BLaER1 treated with 17β-estradiol and CSF1 and Interleukin-3, amounts not matched to agents 10 nM and 100 nM (cell line): Measurements from ENCODE around the gene CLCN2.
"Not testable (repeated sequence)": the region's sequence is repeated elsewhere in the genome, so short reads cannot be mapped to it uniquely, and the experiment has no call there.

Experiments
- H3K27ac ChIP-seq, 11 experiments: shearing (Covaris generic); formaldehyde crosslinking; 2 replicates each; pipeline ENCODE4 v1.8.1; 2022
- H3K27me3 ChIP-seq, 11 experiments: shearing (Covaris generic); formaldehyde crosslinking; 2 replicates each; pipeline ENCODE4 v1.8.1; 2022
- H3K36me3 ChIP-seq, 11 experiments: shearing (Covaris generic); formaldehyde crosslinking; 2 replicates each; pipeline ENCODE4 v1.8.1; 2022
- H3K4me1 ChIP-seq, 10 experiments: shearing (Covaris generic); formaldehyde crosslinking; 2 replicates each; pipeline ENCODE4 v1.8.1; 2022
- H3K4me2 ChIP-seq, 11 experiments: shearing (Covaris generic); formaldehyde crosslinking; 2 replicates each; pipeline ENCODE4 v1.8.1; 2022
- H3K4me3 ChIP-seq, 10 experiments: shearing (Covaris generic); formaldehyde crosslinking; 2 replicates each; pipeline ENCODE4 v1.8.1; 2022
- H3K9ac ChIP-seq, 11 experiments: shearing (Covaris generic); formaldehyde crosslinking; 2 replicates each; pipeline ENCODE4 v1.8.1; 2022
- H3K9me3 ChIP-seq, 11 experiments: shearing (Covaris generic); formaldehyde crosslinking; replicated peaks in 1 of 11; 2 replicates each; pipeline ENCODE4 v1.8.1; 2022
- H4K20me1 ChIP-seq, 11 experiments: shearing (Covaris generic); formaldehyde crosslinking; 2 replicates each; pipeline ENCODE4 v1.8.1; 2022
- Cebpa-rat ChIP-seq, 11 experiments: shearing (Covaris generic); IDR thresholded peaks; 2 replicates each; pipeline ENCODE4 v1.8.1; 2022

The CLCN2 gene

GRCh38 chr3:184344579-184345316 is 16.7 kb downstream of the CLCN2 start:
- TF ChIP-seq Cebpa-rat (IDR thresholded peaks at IDR 0.05), result no peak
- Histone ChIP-seq H3K36me3 (peaks cover 7 to 50% (median 28%) of the 10 kb centered on the region in 11 experiments; a peak in 17 of 22 replicates), H3K9me3 (no peaks in the 10 kb centered on the region), H3K4me2 (no peak overlapping the region), H3K27ac (no peak overlapping the region), H3K27me3 (no peaks in the 10 kb centered on the region; a peak in 1 of 22 replicates), H3K4me3 (no peak overlapping the region), H3K4me1 (peaks cover 14 to 46% (median 25%) of the 10 kb centered on the region in 10 experiments; a peak in 19 of 20 replicates), H4K20me1 (peaks cover 0 to 35% (median 6%) of the 10 kb centered on the region in 11 experiments; a peak in 11 of 22 replicates), H3K9ac (peak overlapping the region in 2 of 11 experiments; percentile 24 to 26; a peak in 2 of 22 replicates)

DNA sequence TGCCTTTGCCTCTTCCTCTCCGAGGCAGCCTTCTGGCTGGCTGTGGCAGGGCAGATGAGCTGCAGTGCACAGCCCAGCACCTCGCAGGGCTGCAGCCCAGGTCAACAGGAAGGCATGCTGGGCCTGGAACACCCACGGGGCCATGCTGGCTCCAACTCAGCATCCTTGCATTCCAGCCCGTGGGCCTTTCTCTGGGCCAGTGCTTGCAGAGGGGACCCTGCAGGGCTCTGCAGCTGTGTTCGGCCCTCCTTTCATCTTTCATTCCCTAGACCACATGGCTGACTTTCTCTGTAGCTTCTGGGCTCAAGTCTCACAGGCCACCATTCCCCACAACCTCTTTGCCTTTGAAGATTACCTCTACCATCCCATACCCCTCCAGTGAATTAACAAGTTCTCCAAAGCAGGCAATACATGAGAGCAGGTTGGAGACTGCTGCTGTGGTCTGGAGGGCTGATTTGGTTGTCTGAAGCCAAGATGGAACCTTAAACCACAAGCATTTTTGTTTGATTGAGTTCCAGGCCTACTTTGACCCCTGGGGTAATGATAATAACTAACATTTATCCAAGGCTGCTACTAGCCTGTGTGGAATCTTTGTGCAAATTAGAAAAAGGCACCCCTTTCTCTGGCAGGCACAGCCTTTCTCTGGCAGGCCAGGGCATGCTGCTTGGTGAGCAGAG is 18.1 kb downstream of the CLCN2 start:
- Histone ChIP-seq H4K20me1 (peaks cover 6 to 48% (median 19%) of the 10 kb centered on the region in 11 experiments; a peak in 16 of 22 replicates), H3K9ac (no peak overlapping the region), H3K27ac (no peak overlapping the region), H3K9me3 (no peaks in the 10 kb centered on the region), H3K36me3 (peaks cover 7 to 50% (median 28%) of the 10 kb centered on the region in 11 experiments; a peak in 17 of 22 replicates), H3K4me3 (no peak overlapping the region), H3K4me1 (peaks cover 28 to 60% (median 39%) of the 10 kb centered on the region in 10 experiments), H3K27me3 (peaks cover 0 to 12% (median 0%) of the 10 kb centered on the region in 11 experiments; a peak in 6 of 22 replicates), H3K4me2 (no peak overlapping the region)
- no peak for TF ChIP-seq Cebpa-rat (IDR thresholded peaks at IDR 0.05)

DNA sequence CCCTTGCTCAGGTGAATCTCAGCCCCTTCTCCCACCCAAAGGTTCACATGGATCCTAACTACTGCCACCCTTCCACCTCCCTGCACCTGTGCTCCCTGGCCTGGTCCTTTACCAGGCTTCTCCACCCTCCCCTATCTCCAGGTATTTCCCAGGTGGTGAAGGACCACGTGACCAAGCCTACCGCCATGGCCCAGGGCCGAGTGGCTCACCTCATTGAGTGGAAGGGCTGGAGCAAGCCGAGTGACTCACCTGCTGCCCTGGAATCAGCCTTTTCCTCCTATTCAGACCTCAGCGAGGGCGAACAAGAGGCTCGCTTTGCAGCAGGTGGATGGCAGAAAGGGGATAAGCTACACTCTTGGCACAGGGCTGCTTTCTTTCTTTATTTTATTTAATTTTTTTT is 19.5 kb downstream of the CLCN2 start:
- Histone ChIP-seq H3K36me3 (peaks cover 7 to 44% (median 28%) of the 10 kb centered on the region in 11 experiments; a peak in 17 of 22 replicates), H3K4me3 (no peak overlapping the region), H4K20me1 (peaks cover 10 to 62% (median 31%) of the 10 kb centered on the region in 11 experiments; a peak in 18 of 22 replicates), H3K4me1 (peaks cover 42 to 63% (median 53%) of the 10 kb centered on the region in 10 experiments), H3K9me3 (no peaks in the 10 kb centered on the region), H3K4me2 (peak overlapping the region in 4 of 11 experiments; percentile 93 to 99 (median 98); a peak in 8 of 22 replicates), H3K27me3 (peaks cover 0 to 15% (median 0%) of the 10 kb centered on the region in 11 experiments; a peak in 6 of 22 replicates), H3K27ac (no peak overlapping the region; a peak in 1 of 22 replicates), H3K9ac (no peak overlapping the region)
- no peak for TF ChIP-seq Cebpa-rat (IDR thresholded peaks at IDR 0.05)

DNA sequence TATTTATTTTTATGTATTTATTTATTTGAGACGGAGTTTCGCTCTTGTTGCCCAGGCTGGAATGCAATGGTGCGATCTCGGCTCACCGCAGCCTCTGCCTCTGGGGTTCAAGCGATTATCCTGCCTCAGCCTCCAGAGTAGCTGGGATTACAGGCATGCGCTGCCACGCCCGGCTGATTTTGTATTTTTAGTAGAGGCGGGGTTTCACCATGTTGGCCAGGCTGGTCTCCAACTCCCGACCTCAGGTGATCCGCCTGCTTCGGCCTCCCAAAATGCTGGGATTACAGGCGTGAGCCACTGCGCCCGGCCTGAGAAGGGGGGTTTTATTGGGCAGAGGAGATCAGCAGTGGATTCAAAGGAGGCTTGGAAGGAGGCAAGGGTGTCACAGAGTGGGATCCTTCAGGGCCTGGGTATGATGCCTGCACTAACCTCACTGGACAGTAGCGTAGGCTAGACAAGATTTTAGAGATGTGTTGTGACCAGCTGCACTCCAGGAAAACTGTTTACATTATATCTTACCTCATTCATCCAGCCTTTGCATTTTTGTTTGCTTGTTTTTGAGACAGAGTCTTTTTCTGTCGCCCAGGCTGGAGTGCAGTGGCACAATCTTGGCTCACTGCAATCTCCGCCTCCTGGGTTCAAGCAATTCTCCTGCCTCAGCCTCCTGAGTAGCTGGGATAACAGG is 21.8 kb downstream of the CLCN2 start:
- not testable (repeated sequence) for H3K9me3 ChIP-seq, H3K27ac ChIP-seq
- Histone ChIP-seq H3K4me2 (peak overlapping the region; percentile 93 to 99 (median 98)), H3K9ac (peak overlapping the region in 2 of 11 experiments; percentile 14 to 83; a peak in 2 of 22 replicates), H3K4me1 (peaks cover 52 to 70% (median 60%) of the 10 kb centered on the region in 10 experiments), H3K27me3 (peaks cover 0 to 15% (median 0%) of the 10 kb centered on the region in 11 experiments; a peak in 6 of 22 replicates), H3K4me3 (peak overlapping the region in 2 of 10 experiments; percentile 49 to 79; a peak in 2 of 20 replicates), H4K20me1 (peaks cover 21 to 70% (median 41%) of the 10 kb centered on the region in 11 experiments; a peak in 21 of 22 replicates), H3K36me3 (peaks cover 14 to 40% (median 31%) of the 10 kb centered on the region in 11 experiments)

GRCh38 chr3:184339001-184339400 is 22.4 kb downstream of the CLCN2 start:
- TF ChIP-seq Cebpa-rat (IDR thresholded peaks at IDR 0.05), result no peak
- H3K27me3 ChIP-seq, result peaks cover 0 to 15% (median 0%) of the 10 kb centered on the region in 11 experiments; a peak in 6 of 22 replicates
- H3K27ac ChIP-seq, result peak overlapping the region in 1 of 11 experiments; percentile 47; a peak in 3 of 22 replicates
- peaks cover 52 to 75% (median 60%) of the 10 kb centered on the region in 10 experiments for H3K4me1 ChIP-seq
- H3K9me3 ChIP-seq, result no peaks in the 10 kb centered on the region
- H3K4me2 ChIP-seq, result peak overlapping the region; percentile 93 to 99 (median 98)
- peaks cover 27 to 73% (median 47%) of the 10 kb centered on the region in 11 experiments; a peak in 21 of 22 replicates for H4K20me1 ChIP-seq
- H3K4me3 ChIP-seq, result peak overlapping the region in 9 of 10 experiments; percentile 32 to 79 (median 46); a peak in 15 of 20 replicates
- peak overlapping the region; percentile 21 to 86 (median 55); a peak in 15 of 22 replicates for H3K9ac ChIP-seq
- H3K36me3 ChIP-seq, result peaks cover 20 to 40% (median 33%) of the 10 kb centered on the region in 11 experiments

GRCh38 chr3:184338511-184338945 is 22.9 kb downstream of the CLCN2 start:
- Histone ChIP-seq H3K4me3 (peak overlapping the region in 9 of 10 experiments; percentile 32 to 79 (median 46); a peak in 19 of 20 replicates), H3K4me1 (peaks cover 52 to 80% (median 60%) of the 10 kb centered on the region in 10 experiments), H3K9me3 (no peaks in the 10 kb centered on the region), H3K27ac (peak overlapping the region in 8 of 11 experiments; percentile 5 to 59 (median 47); a peak in 11 of 22 replicates), H3K27me3 (peaks cover 0 to 15% (median 0%) of the 10 kb centered on the region in 11 experiments; a peak in 6 of 22 replicates), H3K9ac (peak overlapping the region; percentile 21 to 86 (median 55); a peak in 20 of 22 replicates), H3K4me2 (peak overlapping the region; percentile 93 to 99 (median 98)), H3K36me3 (peaks cover 24 to 40% (median 36%) of the 10 kb centered on the region in 11 experiments), H4K20me1 (peaks cover 32 to 77% (median 51%) of the 10 kb centered on the region in 11 experiments; a peak in 21 of 22 replicates)
- TF ChIP-seq Cebpa-rat (IDR thresholded peaks at IDR 0.05), result no peak

GRCh38 chr3:184337981-184338380 is 23.4 kb downstream of the CLCN2 start:
- peaks cover 0 to 15% (median 0%) of the 10 kb centered on the region in 11 experiments; a peak in 6 of 22 replicates for H3K27me3 ChIP-seq
- H3K27ac ChIP-seq, result peak overlapping the region in 8 of 11 experiments; percentile 5 to 59 (median 47); a peak in 10 of 22 replicates
- H3K9ac ChIP-seq, result peak overlapping the region; percentile 21 to 86 (median 55); a peak in 17 of 22 replicates
- TF ChIP-seq Cebpa-rat (IDR thresholded peaks at IDR 0.05), result no peak
- H4K20me1 ChIP-seq, result peaks cover 37 to 80% (median 57%) of the 10 kb centered on the region in 11 experiments; a peak in 21 of 22 replicates
- H3K4me1 ChIP-seq, result peaks cover 52 to 80% (median 60%) of the 10 kb centered on the region in 10 experiments
- H3K4me3 ChIP-seq, result peak overlapping the region in 9 of 10 experiments; percentile 32 to 79 (median 46); a peak in 17 of 20 replicates
- peak overlapping the region; percentile 93 to 99 (median 98) for H3K4me2 ChIP-seq
- H3K9me3 ChIP-seq, result no peaks in the 10 kb centered on the region
- peaks cover 24 to 40% (median 36%) of the 10 kb centered on the region in 11 experiments for H3K36me3 ChIP-seq
